Activated CD8-positive, alpha-beta T cell treated with anti-CD3 and anti-CD28 coated beads for 36 hours (primary cell): ENCODE measurements around the gene NAXD. TPM values are rescaled to one million over a fixed set of nuclear protein-coding genes. Genes with fewer than 3 reads are reported as not detected.

Experiments used
- ATAC-seq: fragments of 200-7000 bp; cut with Tn5 transposase; one replicate; pipeline ENCODE4 v1.10.0; 2021; ENCODE audit warnings: mild to moderate bottlenecking, moderate library complexity
- CTCF ChIA-PET: fragments of 350-600 bp; sonication (Branson Sonifier 250); formaldehyde crosslinking; loops from one replicate; lab custom pipeline; 2021; ENCODE audit warnings: antibody characterized with exemption; lab: Charles Lee
- POLR2A ChIA-PET: fragments of 350-600 bp; sonication (Branson Sonifier 250); formaldehyde crosslinking; loops from one replicate; lab custom pipeline; 2021; ENCODE audit warnings: antibody characterized with exemption; lab: Charles Lee
- DNase-seq: peaks from one replicate; pipeline ENCODE4 v3.0.0-alpha.2; 2020
- H3K27ac Mint-ChIP-seq: one replicate; pipeline ENCODE4 v1.8.0; 2021; ENCODE audit warnings: mild to moderate bottlenecking, mixed read lengths
- H3K27me3 Mint-ChIP-seq: one replicate; pipeline ENCODE4 v1.8.0; 2021; ENCODE audit warnings: mixed read lengths
- H3K36me3 Mint-ChIP-seq: one replicate; pipeline ENCODE4 v1.8.0; 2021; ENCODE audit warnings: low read depth, mixed read lengths
- H3K4me1 Mint-ChIP-seq: one replicate; pipeline ENCODE4 v1.8.0; 2021; ENCODE audit warnings: low read depth, mixed read lengths
- H3K4me3 Mint-ChIP-seq: one replicate; pipeline ENCODE4 v1.8.0; 2021; ENCODE audit warnings: mild to moderate bottlenecking, moderate library complexity, mixed read lengths
- H3K9me3 Mint-ChIP-seq: one replicate; pipeline ENCODE4 v1.8.0; 2021; ENCODE audit warnings: mixed read lengths
- CTCF ChIP-seq: fragments of 200-600 bp; IDR thresholded peaks from one replicate; pipeline ENCODE4 v1.8.0; 2022; ENCODE audit warnings: antibody characterized with exemption, mild to moderate bottlenecking
- intact Hi-C: fragments of 100-400 bp; cut with micrococcal nuclease; formaldehyde crosslinking; loops from one replicate; pipeline ENCODE4 v1.10.0; 2022
- total RNA-seq, 2 experiments: library from RNA; stranded (reverse); gene quantifications; one replicate each; pipeline ENCODE4 v1.2.3, GENCODE V29; 2021

Gene NAXD
- total RNA-seq, 2 experiments from 2014 or later, result 22.7 to 24.8 TPM

GRCh38 chr13:110576736-110577476 lies 38.4 kb upstream of the NAXD start:
- H3K4me3 Mint-ChIP-seq, result no peak overlapping the region
- H3K27me3 Mint-ChIP-seq, result peaks cover 41% of the 10 kb centered on the region
- H3K36me3 Mint-ChIP-seq, result no peaks in the 10 kb centered on the region
- no peak for TF ChIP-seq CTCF
- POLR2A ChIA-PET, result no interaction called here
- DNase-seq, result no peak
- no peak for ATAC-seq
- H3K9me3 Mint-ChIP-seq, result no peaks in the 10 kb centered on the region
- CTCF ChIA-PET, result no interaction called here
- intact Hi-C loops, result no loop called here
- peaks cover 12% of the 10 kb centered on the region for H3K4me1 Mint-ChIP-seq
- no peak overlapping the region for H3K27ac Mint-ChIP-seq

GRCh38 chr13:110578363-110578762 lies 37.0 kb upstream of the NAXD start:
- H3K27me3 Mint-ChIP-seq, result peaks cover 40% of the 10 kb centered on the region
- CTCF ChIA-PET, result no interaction called here

GRCh38 chr13:110580800-110581199 lies 34.5 kb upstream of the NAXD start:
- H3K9me3 Mint-ChIP-seq, result no peaks in the 10 kb centered on the region
- ChIA-PET POLR2A (no interaction called here), CTCF (no interaction called here)
- H3K4me3 Mint-ChIP-seq, result no peak overlapping the region
- ATAC-seq, result no peak
- TF ChIP-seq CTCF, result no peak
- H3K4me1 Mint-ChIP-seq, result peaks cover 5% of the 10 kb centered on the region
- H3K27me3 Mint-ChIP-seq, result peaks cover 28% of the 10 kb centered on the region
- no peak for DNase-seq
- intact Hi-C loops, result no loop called here
- no peak overlapping the region for H3K27ac Mint-ChIP-seq
- H3K36me3 Mint-ChIP-seq, result no peaks in the 10 kb centered on the region

More at GRCh38 chr13:110578363-110578762, 37.0 kb upstream of the NAXD start:
- POLR2A ChIA-PET, result no interaction called here
- no peak for TF ChIP-seq CTCF
- Mint-ChIP-seq H3K27ac (no peak overlapping the region), H3K4me3 (no peak overlapping the region), H3K36me3 (no peaks in the 10 kb centered on the region), H3K9me3 (no peaks in the 10 kb centered on the region), H3K4me1 (peaks cover 12% of the 10 kb centered on the region)
- ATAC-seq, result no peak
- intact Hi-C loops, result no loop called here
- DNase-seq, result no peak

GRCh38 chr13:110581506-110582185 lies 33.7 kb upstream of the NAXD start:
- ATAC-seq, result no peak
- no peak for DNase-seq
- Mint-ChIP-seq H3K36me3 (no peaks in the 10 kb centered on the region), H3K4me3 (no peak overlapping the region), H3K27me3 (peaks cover 27% of the 10 kb centered on the region), H3K9me3 (no peaks in the 10 kb centered on the region), H3K4me1 (no peaks in the 10 kb centered on the region), H3K27ac (no peak overlapping the region)
- POLR2A ChIA-PET, result no interaction called here
- TF ChIP-seq CTCF, result no peak
- intact Hi-C loops, result no loop called here
- CTCF ChIA-PET, result no interaction called here

GRCh38 chr13:110582421-110582954 lies 32.9 kb upstream of the NAXD start:
- POLR2A ChIA-PET, result interaction anchor here (0.6 kb wide), 1 partner anchor 203 kb away, joined by 3 read pairs; no protein-coding TSS in a partner anchor
- H3K36me3 Mint-ChIP-seq, result no peaks in the 10 kb centered on the region
- CTCF ChIA-PET, result no interaction called here
- H3K9me3 Mint-ChIP-seq, result no peaks in the 10 kb centered on the region
- ATAC-seq, result no peak
- H3K4me3 Mint-ChIP-seq, result no peak overlapping the region
- DNase-seq, result no peak
- no peak for TF ChIP-seq CTCF
- no peaks in the 10 kb centered on the region for H3K4me1 Mint-ChIP-seq
- no peak overlapping the region for H3K27ac Mint-ChIP-seq
- peaks cover 22% of the 10 kb centered on the region for H3K27me3 Mint-ChIP-seq
- intact Hi-C loops, result no loop called here
